Measurements from ENCODE around the gene SPTSSA.
"Not testable (repeated sequence)": the region's sequence is repeated elsewhere in the genome, so short reads cannot be mapped to it uniquely, and the experiment has no call there.

Gene SPTSSA

GRCh38 chr14:34462132-34462893 lies at the start of gene SPTSSA:
TSS of gene SPTSSA (minus strand) at chr14:34462240. CDS start at chr14:34462207, 33 bp downstream.
- DNase-seq: peak; percentile 77 to 80

GRCh38 chr14:34507884-34508283 lies 45.8 kb upstream of the SPTSSA start:
- DNase-seq: no peak

GRCh38 chr14:34507459-34507858 lies 45.4 kb upstream of the SPTSSA start:
- DNase-seq: no peak

- not testable (repeated sequence) for DNase-seq
These were observed 43.1 kb upstream of the SPTSSA start for GRCh38 chr14:34505124-34505491.

DNA sequence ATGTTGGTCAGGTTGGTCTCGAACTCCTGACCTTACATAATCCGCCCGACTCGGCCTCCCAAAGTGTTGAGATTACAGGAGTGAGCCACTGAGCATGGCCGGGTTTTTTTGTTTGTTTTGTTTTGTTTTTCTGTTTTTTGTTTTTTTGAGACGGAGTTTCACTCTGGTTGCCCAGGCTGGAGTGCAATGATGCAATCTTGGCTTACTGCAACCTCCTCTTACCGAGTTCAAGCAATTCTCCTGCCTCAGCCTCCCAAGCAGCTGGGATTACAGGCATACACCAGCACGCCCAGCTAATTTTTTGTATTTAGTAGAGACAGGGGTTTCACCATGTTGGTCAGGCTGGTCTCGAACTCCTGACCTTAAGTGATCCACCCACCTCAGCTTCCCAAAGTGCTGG lies 42.0 kb upstream of the SPTSSA start:
- DNase-seq: not testable (repeated sequence)

DNA sequence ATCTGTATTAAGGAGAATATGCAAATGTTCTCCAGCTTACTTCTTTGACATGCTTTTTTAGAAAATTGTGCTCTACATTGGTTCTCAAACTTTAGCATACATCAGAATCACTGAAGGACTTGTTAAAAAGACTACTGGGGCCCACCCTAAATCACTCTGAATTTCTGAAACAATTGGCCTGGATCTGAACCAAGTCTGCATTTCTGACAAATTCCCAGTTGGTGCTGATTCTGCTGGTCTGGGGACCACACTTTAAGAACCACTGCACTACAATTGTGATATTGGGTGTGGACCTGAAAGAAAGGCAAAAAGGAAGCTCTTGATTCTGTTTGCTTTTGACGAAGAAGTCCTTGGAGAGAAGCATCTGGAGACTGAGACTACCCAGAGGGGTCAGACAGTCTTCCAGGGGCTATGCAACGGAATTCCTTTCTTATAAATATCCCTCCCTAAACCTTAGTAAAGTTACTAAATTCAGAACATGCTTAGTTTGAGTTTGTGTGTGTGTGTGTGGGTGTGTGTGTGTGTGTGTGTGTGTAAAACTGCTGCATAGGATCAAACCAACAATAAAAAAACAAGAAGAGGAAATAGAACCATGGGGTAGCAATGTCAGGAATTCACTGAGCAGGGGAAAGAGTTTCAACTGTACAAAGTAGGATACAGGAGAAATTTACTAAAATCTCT lies 40.6 kb upstream of the SPTSSA start:
- no peak for DNase-seq

DNA sequence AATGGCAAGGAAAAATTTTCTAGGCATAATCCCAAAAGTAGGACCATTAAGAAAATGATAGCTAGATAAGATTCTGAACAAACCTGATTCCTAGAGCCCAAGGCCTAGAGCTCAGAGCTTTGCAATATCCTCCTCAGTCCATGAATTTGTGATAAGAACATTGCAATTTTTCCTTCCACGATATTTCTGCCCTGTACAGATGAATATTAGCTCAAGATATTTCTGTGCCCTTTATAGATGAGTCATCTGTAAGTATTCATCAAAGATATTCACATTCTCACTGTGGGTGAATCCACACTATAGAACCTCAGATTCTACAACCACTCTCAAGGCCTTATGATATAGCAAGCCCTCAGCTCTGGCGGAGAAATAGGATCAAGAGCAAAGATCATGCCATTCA lies 40.0 kb upstream of the SPTSSA start:
- DNase-seq: no peak

GRCh38 chr14:34501004-34501580 lies 39.1 kb upstream of the SPTSSA start:
- no peak for DNase-seq

DNA sequence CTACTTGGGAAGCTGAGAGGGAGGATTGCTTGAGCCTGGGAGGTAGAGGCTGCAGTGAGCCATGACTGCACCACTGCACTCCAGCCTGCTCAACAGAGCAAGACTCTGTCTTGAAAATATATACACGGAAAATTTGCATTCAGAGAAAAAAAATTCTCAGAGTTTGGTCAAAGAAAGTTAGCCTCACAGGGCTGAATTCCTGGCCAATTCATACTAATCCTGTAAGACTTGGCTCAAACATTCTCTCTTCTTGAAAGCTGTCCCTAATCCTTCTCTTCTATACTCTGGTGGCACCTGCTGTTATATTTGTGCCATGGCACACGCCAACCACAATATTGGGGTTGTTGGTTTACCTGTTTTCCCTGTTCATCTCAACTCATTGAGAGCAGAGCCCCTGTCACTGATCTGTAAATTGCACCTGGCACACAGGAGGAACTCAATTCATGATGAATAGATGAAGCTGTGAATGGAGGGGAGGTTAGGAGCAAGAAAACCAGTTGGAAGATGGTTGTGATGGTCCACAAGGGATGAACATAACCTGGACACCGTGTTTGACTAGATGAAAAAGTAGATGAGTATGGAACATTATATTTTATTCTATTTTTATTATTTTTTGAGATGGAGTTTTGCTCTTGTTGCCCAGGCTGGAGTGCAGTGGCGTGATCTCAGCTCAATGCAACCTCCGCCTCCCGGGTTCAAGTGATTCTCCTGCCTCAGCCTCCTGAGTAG lies 36.8 kb upstream of the SPTSSA start:
- no peak for DNase-seq

DNA sequence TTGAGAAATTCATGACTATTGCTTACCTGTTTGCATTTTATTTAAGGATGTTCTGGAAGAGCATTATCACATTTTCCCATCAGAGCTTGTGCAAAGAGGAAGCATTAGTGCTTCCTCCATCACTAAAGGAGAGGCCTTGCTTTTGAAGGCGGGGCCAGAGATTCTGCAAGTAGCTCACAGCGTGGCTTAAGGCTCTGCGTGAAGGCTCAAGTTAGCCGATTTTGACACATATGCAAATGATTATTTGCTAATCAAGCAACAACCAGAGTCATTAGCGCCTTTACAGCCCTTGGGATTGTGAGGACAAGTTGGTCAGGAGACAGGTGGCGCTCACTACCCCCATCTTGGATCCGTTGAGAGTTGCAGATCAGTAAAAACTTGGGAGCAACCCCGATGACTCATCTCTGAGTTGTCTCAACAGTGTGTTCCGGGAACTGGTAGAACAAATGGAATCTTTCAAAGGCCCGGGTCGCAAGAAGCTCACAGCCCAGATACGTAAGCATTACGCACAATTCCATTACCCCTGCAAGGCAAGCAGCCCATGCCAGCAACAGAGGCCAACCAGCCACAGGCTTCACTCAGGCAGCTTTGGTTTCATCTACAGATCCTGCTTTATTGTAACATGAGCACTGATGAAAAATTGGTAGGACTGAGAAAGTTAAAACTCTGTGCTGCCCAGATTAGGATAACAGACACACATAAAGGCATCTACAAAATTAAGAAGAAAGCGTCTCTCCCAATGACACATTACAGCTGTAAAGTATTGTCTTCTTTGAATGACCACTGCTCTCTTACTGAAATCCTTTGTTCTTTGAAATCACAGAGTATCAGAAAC lies 34.9 kb upstream of the SPTSSA start:
- no peak for DNase-seq

GRCh38 chr14:34496007-34496678 lies 34.1 kb upstream of the SPTSSA start:
- no peak for DNase-seq

GRCh38 chr14:34489324-34489723 lies 27.3 kb upstream of the SPTSSA start:
- DNase-seq: no peak

DNA sequence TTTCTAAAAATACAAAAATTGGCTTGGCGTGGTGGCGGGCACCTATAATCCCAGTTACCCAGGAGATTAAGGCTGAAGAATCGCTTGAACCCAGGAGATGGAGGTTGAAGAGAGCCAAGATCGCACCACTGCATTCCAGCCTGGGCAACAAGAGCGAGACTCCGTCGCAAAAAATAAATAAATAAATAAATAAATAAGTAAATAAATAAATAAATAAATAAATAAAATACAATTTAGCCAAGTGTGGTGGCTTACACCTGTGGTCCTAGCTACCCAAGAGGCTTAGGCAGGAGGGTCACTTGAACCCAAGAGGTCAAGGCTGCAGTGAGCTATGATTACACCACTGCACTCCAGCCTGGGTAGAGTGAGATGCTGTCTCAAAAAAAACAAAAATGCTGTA lies 26.5 kb upstream of the SPTSSA start:
- DNase-seq: no peak

DNA sequence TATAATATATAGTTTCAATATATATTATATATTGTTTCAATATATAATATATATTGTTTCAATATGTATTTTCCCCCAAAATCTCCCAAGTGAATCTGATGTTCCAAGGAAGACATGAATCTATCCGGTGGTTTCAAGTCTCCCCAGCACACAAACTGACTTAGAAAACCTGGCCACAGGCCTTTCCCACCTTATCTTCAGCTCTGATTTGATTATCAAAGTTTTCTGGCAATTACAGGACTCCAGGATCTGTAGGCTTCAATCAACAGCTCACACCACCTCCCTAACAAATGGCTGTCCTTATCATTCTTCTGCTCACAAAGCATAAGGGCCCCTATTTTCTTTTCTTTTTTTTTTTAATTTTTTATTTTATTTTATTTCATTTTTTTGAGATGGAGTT lies 22.7 kb upstream of the SPTSSA start:
- no peak for DNase-seq

DNA sequence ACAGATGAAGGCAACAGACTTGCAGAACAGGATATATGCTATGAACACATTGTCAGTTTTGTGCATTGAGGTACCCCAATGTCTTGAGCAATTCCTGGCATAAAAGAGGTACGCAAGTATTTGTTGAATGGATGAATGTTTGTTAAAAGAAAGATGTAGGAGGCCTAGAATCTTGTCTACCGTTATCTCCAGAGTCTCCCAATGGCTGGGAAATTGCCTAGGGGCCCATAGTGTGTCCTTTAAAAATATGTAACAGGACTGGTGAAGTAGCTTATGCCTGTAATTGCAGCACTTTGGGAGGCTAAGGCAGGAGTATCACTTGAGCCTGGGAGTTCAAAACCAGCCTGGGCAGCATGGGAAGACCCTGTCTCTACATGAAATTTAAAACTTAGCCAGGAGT lies 20.4 kb upstream of the SPTSSA start:
- no peak for DNase-seq

GRCh38 chr14:34479694-34480093 lies 17.7 kb upstream of the SPTSSA start:
- DNase-seq: no peak

GRCh38 chr14:34478261-34478660 lies 16.2 kb upstream of the SPTSSA start:
- DNase-seq: no peak

GRCh38 chr14:34476036-34476435 lies 14.0 kb upstream of the SPTSSA start:
- DNase-seq: not testable (repeated sequence)

GRCh38 chr14:34475163-34475562 lies 13.1 kb upstream of the SPTSSA start:
- DNase-seq: no peak

DNA sequence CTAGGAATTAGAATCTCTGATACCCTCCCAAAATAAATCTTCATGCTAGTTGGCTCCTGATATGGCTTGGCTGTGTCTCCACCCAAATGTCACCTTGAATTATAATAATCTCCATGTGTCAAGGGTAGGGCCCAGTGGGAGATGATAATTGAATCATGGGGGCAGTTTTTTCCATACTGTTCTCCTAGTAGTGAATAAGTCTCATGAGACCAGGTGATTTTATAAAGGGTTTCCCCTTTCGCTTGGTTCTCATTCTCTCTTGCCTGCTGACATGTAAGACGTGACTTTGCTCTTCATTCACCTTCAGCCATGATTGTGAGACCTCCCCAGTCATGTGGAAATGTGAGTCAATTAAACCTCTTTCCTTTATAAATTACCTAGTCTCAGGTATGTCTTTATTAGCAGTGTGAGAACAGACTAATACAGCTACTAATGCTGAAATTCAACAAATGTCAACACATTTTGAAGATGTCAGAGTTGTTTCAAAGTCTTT lies 12.2 kb upstream of the SPTSSA start:
- no peak for DNase-seq

GRCh38 chr14:34472706-34473279 lies 10.8 kb upstream of the SPTSSA start:
- no peak for DNase-seq

All from activated CD4-positive, alpha-beta T cell treated with anti-CD3 and anti-CD28 coated beads, Interleukin-2, amount 50 U/mL, for 4 hours (primary cell).